ENCODE results near the gene SSTR3.
"Not testable (repeated sequence)": the region's sequence is repeated elsewhere in the genome, so short reads cannot be mapped to it uniquely, and the experiment has no call there.

SSTR3 gene

DNA sequence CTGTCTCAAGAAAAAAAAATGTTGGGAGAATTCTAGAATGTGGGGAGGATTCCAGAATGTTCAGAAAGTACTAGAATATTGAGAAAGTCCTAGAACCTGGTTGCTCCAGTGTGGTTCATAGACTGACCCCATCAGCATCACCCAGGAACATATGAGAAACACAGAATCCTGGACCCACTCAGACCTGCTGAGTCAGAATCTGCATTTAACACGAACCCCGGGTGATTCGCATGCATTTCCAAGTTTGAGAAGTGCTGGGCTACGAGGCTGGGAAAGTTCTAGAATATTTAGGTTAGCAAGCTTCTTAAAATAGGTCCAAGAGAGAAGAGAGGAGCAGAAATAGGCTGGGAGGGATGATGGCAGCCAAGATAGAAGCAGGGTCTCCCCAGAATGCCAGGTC is 30.6 kb downstream of the SSTR3 start:
- DNase-seq (ENCODE audit: low read depth), result no peak

DNA sequence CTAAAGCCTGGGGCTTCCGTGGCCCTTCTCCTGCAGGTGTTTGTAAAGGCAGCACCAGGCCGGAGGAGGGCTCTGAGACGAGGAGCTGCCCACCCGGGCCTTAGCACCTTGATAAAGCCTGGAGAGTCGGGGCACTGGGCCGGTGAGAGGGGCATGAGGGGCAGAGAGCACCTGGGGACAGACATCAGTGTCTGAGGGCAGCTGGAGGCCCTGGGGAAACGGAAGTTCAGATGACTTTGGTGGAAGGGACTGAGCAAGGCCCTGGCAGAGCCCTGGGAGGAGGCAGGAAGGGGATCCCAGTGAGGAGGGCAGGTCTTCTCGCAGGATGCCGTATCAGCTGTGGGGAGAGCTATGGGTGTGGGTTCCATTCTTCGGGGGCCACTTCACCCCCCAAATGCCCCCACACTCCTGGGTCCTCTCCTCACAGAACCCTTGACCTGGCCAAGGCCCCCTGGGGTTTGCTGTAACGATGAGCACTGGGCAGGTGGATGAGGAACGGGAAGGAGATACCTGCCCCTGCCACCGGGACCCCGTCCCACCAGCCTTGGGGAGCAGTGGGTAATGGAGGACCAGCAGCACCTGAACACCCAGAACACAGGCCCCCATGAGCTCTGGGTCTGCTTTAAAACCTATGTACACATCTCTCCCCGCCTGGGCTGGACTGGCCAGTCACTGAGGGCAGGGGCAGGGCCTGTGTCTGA is 31.6 kb downstream of the SSTR3 start:
- DNase-seq (ENCODE audit: low read depth), result no peak

DNA sequence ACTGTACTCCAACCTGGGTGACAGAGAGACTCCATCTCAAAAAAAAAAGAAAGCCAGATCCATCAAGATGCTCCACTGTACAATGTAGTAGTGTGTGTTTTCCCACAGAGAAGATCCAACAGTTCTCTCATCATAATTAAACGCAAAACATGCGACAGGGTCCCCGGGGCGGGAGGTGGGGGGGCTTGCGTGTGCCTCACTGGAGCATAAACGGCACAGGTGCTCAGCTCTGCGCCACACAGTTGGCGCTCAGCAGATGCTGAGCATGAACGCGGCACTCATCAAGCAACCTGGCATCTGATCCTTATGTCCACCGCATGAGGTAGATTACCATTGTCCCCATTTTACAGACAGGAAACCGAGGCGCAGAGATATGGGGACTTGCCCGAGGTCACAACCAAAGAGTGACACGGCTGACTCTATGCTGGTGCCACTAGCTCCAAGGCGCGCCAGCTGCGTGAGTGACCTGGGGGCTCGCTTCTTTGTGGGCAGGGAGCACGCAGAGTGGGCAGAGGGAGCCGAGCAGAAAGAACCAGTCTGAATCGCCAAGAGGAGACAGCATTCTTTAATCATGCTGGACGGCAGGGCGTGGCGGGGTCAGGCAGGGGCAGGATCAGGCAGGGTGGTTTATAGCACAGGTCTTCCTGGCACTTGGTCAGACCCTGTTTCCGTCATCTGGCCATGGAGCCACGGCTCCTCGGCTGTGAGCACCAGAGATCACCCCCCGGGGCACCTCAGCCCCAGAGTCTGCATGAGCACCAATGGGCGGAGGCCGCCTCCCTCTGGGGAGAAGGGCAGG is 32.5 kb downstream of the SSTR3 start:
- no peak for DNase-seq (ENCODE audit: low read depth)

DNA sequence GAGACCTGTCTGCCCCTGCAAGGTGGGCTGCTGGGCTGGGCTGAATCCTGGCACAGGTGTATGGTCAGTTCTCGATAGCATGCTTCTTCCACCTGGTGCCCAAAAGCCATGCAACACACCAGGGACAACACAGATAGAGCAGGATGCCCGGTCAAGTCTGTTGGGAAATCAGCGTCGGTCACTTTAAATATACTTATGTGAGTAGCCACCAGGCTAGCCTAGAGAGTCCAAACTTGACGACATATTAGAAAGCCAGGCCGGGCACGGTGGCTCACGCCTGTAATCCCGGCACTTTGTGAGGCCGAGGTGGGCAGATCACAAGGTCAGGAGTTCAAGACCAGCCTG is 33.2 kb downstream of the SSTR3 start:
- no peak for DNase-seq (ENCODE audit: low read depth)

DNA sequence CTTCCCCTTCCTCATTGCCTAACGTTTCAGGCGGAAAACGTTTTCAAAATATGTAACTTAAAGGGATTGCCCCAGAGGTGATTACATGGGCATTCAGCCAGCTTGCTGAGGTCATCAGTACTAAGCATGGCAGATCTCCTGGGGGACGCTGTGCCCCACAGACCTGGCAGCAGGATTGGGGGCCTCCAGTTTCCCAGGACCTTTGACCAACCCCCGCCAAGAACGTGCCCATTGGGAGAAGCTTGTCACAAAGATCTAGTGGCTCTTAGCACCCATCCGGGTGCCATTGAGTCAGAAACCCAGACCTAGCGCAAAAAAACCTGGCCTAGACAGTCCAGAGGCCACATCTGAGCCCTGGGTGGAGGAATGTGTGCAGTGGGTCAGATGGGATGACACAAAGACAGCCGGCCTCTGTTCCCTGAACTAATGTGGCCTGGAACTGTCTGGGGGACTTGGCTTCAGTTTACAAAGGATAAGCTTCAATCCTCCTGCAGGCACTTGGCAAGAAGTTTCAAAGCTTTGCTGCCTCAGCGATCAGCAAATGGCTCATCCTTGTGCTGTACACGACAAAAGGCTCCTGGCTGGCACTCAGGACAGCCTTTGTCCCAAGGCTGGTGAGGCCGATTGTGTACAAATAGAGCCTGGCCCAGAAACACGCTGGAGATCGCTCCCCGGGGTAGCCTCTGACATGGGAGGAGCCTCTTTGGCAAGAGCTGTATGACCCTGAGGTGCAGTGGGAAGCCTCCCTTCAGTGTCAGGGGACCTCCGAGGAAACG is 33.7 kb downstream of the SSTR3 start:
- DNase-seq (ENCODE audit: low read depth), result no peak

DNA sequence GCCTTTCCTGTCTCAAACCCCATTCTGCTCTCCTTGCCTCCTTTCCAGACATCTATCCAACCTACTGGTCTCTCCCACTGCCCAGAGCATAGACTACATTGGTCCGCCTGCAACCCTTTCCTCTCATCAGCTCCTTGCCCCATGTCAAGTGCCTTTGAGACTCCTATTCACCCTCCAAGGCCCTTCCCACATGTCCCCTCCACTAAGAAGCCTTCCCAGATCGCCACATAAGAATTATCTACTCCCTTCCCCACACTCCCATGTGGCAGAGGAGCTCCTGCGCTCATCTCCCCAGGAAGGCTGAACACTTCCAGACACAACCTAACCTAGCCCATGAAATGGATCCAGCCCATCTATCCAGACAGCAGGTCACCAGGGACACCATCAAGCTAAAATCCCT is 34.5 kb downstream of the SSTR3 start:
- no peak for DNase-seq (ENCODE audit: low read depth)

DNA sequence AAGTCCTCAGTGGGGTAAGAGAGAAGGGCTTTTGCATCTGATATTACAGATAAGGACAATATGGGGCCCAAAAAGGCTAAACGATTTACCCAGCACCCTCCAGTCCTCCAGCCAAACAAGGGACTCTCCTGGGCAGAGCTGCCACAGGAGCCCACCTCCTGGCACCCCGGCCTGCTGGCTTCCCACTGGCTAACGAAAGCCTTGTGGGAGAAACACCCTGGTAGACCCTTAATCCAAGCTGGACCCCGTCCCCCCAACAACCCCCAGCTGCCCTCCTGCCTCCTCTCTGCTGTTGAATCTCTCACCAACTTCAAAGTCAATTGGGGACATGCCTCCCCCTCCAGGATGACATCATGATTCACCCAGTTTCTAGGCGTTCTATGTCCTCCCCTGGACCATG is 35.1 kb downstream of the SSTR3 start:
- DNase-seq (ENCODE audit: low read depth), result no peak

DNA sequence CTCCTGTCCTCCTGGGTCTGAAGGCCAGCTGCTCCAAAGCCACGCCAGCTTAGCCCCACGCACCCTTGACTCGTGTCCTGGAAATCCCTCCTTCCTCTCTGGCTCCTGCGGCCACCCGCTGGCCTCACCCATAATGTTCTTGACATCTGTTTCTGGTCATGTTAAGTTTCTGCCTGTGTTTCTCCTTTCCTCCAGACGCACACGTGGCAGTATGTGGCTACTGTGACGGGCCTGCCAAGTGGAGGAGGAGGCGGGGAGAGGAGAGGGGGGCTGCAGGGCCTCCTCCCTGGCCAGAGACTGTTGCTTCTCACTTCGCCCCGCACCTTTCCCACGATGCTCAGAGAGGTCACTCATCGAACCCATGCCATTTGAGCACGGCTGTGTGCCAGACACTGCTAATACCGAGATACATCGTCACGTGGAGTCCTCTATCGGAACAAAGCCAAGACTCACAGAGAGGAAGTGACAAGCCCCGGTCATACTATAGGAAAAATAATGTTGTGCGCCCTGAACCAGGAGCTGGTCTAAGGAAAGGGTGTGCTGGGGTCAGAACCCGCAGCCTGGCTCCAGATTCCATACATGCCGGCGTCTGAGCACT is 35.7 kb downstream of the SSTR3 start:
- no peak for DNase-seq (ENCODE audit: low read depth)

DNA sequence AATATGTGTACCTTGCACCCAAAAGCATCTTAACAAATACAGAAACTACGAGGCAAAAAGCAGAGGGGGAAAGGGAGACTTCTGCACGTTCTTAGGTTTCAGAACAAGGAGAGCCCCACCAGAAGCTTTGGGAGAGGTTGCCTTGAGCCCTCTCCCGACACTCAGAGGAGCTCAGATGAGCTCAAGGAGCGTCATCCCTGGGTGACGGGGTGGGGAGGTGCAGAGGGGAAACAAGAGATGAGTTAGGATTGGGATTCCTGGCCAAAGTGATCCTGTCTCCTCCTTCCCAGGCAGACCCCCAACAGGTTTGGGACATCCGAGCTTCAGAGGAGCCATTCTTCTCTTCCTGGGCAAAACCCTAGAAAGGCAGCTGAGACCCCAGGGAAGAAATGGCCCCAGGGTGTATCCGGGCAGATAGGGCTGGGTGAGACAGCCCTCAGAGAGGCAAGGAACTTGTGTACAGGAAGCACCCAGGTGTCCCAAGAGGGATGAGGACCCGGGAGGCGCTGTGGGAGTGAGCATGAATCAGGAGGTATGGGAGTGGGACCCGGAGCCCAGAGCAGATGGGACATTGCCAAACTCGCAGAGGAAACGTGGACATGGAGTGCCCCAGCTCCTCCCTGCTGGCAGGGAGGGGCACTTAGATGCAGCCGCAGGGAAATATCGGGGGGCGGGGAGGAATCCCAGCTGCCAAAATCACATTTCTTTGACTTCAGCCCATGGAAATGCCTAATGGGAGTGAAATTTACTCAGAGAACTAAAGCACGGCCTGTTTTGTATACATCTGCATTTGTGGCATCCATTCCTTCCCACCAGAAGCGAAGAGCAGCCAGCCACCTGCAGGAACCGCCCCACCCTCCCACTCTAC is 36.6 kb downstream of the SSTR3 start:
- DNase-seq (ENCODE audit: low read depth), result no peak

DNA sequence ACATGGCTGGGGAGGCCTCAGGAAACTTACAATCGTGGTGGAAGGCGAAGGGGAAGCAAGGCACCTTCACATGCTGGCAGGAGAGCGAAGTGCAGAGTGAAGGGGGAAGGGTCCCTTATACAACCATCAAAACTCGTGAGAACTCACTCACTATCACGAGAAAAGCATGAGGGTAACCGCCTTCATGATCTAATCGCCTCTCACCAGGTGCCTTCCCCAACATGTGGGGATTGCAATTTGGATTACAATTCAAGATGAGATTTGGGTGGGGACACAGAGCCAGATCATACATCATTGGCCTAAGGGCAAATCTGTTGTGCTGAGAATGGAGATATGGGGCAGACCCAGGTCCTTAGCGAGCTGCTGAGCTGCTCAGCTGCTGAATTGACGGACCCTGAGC is 37.3 kb downstream of the SSTR3 start:
- no peak for DNase-seq (ENCODE audit: low read depth)

DNA sequence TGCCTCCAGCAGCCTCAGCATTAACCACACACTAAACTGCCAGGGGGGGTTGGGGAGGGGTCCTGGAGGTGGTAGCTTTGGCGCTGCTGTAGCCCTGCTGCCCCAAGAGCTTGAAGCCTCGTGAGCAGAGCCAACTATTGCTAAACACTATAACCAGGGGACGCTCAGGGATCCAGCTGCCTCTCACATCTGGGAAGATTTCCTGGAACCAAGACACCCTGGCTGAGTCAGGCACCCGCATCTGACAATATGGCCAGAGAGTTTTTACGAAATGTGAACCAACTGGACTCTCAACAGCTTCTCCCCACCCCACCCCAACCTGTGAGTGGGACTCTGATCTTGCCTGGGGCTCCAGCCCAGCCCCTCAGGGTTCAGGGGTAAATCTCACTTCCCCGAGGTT is 38.6 kb downstream of the SSTR3 start:
- no peak for DNase-seq (ENCODE audit: low read depth)

DNA sequence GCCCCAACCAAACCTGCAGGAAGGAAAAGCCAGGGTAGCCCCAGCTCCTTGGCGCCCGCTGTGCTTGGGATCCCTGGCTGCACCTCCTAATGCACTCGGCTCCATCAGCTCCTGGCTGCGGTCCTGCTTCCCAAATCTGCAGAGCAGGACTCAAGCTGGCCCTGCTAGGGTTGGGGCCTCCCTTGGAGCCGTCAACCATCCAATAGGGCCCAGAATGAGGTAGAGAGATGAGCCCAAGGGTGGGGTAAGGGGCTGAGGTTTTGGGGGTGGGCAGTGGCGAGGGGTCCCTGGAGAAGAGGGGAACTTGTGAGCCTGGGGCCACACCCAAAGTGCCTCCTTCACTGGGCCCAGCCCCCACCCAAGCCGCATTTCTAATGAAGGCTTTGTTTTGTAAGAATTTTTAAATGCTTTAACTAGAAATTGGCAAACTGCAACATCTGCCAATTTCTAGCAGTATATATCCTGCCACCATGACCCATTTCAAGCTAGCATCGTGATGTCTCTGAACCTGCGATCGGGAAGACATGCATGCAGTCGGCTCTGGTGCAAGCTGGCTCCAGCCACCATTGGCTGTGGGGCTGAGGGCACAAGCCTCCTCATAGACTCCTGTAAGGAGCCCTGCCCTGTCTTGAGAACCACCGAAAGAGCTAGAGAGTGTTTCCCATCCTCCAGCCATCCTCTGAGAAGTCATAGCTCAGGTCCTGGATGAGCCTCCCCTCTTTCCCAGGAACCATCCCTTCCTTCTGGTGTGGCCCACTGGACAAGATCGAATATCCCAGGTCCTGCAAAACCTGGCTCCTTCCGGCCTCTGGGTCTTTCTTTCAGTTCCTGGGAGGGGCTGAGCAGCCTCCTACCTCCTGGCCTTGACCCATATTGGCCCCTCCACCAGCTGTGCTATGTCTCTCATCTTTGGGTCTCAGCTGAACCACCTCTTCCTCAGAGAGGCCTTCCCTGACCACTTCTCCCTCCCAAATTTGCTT is 39.7 kb downstream of the SSTR3 start:
- DNase-seq (ENCODE audit: low read depth), result no peak

DNA sequence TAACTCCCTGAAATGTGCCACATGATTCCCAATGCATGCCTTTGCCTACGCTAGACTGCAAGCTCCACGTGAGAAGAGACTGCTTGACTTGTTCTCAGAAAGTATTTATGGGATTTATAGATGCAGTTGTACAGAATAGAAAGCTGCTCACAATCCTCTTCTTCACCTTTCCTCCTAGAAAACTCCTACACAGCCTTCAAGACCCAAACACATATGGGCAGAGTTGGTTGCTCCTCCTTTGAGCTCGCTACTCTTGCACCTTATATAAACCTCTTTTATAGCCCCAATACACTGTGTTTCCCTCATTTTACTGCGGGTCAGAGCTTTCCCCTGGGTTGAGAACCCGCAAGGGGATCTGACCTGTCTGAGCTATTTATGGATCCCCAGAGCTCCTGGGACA is 40.6 kb downstream of the SSTR3 start:
- no peak for DNase-seq (ENCODE audit: low read depth)

DNA sequence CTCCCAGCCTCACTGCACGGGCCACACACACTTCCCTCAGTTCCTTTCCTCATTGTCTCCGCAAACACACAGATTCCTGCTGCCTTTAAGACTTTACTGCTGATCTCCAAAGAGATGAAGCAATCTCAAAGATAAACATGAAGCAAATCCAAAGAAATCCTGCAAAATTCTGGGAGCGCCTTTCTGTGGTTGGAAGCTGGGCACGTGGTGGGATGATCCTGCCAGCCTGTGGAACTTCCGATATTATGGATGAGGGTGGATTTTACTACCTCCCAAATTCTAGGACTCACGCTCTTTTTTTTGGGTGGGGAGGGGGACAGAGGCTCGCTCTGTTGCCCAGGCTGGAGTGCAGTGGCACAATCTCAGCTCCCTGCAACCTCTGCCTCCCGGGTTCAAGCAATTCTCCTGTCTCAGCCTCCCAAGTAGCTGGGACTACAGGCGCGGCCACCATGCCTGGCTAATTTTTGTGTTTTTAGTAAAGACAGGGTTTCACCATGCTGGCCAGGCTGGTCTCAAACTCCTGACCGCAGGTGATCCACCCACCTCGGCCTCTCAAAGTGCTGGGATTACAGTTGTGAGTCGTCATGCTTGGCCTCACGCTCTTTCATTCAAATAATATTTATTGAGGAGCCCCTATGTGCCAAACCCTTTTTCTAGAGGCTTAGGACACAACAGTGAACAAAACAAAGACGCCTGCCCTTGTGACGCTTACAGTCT is 41.4 kb downstream of the SSTR3 start:
- not testable (repeated sequence) for DNase-seq (ENCODE audit: low read depth)

DNA sequence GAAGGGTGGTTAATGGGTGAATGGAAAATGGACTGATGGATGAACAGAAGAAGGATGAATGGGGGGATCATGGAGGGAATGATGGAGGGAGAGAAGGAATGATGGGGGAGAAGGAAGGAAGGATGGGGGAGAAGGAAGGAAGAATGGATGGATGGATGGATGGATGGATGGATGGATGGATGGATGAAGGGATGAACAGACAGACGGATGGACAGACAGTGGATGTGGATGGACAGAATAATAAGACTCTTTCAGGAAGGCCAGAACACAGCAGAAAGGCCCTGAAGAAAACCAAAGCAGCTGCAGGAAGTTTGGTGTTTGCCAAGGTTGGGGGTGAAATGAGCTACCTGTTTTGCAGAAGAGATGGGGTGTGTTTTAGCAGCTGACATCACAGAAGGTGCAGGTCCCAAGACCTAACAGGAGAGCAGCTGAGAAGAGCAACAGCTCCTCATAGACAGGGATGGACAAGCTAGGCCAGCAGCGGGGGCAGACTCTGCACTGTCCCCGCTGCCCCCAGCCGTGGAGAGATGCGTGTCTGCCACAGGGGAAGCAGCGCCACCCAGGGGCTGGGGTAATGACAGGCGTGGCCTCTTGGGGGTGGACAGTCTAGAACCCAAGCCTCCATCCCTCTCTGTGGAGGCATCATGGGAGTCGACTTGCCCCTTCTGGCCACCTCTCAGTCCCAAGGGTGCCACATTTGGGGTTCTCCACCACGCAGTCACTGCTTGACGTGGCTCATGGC is 42.2 kb downstream of the SSTR3 start:
- no peak for DNase-seq (ENCODE audit: low read depth)

DNA sequence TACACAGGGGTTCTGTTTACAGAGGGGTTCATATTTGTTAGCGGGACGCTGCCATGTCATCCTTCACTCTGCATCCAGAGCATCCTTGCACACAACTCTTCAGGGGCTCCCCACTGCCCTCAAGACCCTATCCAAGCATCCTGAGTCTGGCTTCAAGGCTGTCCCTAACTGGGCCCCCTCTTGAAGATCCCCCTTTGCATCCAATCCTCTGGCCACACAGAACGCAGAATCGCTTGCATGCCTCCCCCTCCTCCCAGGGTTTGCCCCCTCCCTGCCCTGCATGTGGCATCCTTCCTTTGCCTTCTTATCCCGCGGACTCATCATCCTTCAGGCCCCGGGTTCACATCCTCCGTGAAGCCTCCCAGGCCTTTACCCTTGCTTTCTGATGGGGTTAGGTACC is 42.9 kb downstream of the SSTR3 start:
- DNase-seq (ENCODE audit: low read depth), result no peak

DNA sequence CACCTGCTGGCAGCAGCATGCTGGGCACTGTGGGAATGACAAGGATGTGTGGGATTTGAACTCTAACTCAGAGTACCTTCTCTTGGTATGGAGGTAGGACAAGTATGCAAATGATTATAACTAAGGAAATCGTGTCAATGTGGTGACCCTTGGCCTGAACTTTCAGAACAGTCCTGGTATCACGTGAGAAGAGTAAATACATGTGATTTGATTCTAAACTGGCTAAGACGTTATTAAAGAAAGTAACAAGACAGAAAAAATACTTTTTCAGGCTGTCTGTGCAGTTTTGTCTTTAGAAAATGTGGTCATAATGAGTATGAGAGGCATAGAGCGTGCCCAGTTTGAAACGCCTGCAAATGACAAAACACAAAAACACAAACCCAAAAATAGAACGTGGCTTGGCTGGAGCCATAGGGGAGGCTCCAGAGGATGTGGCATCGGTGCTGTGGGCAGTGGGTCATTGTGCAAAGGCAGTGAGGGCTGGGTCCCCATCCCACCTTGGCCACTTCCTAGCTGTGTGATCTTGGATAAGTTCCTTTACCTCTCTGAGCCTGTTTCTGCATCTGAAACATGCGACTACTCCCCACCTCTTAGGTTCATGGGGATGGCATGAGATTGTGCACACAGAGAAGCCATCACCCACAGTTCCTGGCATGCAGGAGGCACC is 44.2 kb downstream of the SSTR3 start:
- no peak for DNase-seq (ENCODE audit: low read depth)

DNA sequence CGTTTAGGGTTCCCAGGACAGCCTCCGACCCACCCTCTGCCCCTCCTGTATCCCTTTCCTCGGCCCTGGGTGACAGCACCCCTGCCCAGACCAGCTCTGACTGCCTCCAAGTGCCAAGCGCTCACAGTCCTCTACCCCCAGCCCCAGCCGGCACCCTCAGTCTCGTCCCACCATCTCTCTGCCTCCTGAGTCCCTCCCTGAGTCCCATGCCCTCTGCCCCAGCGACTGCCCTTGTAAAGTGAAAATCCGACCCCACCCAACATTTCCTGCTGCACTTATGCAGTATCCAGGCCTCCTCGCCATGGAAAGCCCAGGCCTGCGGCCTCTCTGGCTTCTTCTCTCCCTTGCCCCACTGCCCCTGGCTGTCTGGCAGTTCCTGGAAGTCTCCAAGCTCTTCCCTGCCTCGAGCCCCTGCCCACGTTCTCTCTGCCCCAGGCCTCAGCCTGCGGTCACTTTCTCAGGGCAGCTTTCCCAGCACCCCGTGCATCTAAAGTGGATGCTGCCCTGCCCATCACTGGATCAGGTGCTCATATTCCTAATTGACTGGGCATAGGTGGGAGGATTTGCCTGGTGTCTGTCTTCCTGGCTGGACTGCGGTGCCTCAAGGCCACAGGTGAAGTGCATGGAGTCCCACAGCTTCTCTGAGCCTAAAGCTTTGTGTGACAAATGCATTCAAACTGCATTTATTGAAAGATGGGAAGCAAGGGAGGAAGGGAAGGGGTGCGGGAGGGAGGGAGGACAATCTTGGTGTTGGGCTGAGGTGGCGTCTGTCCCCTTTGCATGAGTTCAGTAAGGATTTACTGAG is 44.9 kb downstream of the SSTR3 start:
- DNase-seq (ENCODE audit: low read depth), result no peak

Data from stimulated activated CD8-positive, alpha-beta memory T cell treated with anti-CD3 and anti-CD28 coated beads, Interleukin-12 subunit alpha, Interleukin-12 subunit beta, amount 100 ng/mL, for 4 hours (primary cell).